Activated CD8-positive, alpha-beta memory T cell treated with anti-CD3 and anti-CD28 coated beads, Interleukin-2, amount 50 U/mL, for 4 hours (primary cell): ENCODE measurements around the gene PAF1.

ENCODE experiments used
- DNase-seq: peaks from one replicate; pipeline ENCODE4 v3.0.0-alpha.2; 2020

The PAF1 gene

DNA sequence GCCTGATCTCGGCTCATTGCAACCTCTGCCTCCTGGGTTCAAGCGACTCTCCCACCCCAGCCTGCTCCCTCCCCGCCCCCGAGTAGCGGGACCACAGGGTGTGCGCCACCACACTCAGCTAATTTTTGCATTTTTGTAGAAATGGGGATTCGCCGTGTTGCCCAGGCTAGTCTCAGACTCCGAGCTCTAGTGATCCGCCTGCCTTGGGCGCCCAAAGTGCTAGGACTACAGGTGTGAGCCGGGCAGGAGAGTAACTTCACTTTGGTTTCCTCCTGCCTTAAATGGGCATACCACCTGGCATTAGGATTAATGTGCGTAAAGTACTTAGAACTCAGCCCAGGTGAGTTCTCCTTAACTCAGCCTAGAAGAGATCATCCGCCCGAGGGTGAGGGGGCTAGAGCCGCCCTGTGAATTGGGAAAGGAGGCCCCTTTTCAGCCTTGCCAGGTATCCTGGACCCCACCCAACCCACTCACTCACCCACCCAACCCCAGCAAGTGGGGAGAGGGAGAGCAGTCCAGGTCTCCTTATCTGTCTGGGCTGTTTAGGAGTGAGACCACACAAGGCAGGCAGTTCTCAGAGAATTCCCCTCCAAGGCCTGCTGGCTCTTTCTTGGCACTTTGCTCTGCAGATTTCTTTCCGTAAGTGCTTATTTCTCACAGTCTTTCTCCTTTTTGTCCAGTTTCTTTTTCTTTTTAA, 14.5 kb upstream of the PAF1 start:
- DNase-seq, result no peak

DNA sequence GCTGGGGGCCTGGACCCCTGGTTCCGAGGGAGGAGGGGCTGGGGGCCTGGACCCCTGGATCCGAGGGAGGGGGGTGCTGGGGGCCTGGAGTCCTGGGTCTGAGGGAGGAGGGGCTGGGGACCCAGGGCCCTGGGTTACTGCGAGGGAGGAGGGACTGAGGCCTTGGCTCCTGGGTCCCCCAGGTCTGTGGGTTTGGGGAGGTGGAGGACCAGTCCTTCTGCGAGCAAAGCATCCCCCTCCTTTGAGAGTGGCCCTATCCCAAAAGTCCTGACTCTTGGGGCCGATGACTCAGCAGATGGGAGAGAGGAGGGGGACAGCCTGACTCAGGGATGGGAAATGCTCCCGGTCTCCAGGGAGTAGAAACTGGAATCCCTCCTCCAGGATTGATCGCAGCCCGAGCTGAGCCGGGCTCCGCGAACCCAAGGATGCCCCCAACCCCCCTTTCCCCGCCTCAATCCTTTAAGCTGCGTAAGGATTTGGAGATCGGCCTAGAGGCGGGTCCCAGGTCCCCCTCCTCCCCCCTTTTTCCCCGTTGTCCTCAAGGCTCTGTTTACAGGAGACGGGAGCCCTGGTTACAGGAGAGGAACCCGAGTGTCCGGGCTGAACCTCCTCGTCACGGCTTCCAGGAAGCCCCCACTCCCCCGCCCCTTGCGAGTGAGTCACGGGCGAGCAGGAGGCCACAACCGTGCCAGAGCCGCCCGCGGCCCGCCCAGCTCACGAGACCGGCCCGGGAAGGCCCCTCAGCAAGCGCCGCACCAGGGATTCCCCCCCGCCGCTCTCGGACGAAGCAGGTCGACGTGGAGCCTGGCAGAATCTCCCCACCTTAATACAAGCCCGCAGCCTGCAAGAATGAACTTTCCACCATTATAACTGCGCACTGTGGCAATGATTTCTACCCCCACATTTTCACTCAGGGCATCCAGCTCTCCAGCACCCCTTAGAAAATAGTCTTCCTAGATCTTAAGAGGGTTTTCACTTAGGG, 12.7 kb upstream of the PAF1 start:
- DNase-seq, result peak; percentile 97

DNA sequence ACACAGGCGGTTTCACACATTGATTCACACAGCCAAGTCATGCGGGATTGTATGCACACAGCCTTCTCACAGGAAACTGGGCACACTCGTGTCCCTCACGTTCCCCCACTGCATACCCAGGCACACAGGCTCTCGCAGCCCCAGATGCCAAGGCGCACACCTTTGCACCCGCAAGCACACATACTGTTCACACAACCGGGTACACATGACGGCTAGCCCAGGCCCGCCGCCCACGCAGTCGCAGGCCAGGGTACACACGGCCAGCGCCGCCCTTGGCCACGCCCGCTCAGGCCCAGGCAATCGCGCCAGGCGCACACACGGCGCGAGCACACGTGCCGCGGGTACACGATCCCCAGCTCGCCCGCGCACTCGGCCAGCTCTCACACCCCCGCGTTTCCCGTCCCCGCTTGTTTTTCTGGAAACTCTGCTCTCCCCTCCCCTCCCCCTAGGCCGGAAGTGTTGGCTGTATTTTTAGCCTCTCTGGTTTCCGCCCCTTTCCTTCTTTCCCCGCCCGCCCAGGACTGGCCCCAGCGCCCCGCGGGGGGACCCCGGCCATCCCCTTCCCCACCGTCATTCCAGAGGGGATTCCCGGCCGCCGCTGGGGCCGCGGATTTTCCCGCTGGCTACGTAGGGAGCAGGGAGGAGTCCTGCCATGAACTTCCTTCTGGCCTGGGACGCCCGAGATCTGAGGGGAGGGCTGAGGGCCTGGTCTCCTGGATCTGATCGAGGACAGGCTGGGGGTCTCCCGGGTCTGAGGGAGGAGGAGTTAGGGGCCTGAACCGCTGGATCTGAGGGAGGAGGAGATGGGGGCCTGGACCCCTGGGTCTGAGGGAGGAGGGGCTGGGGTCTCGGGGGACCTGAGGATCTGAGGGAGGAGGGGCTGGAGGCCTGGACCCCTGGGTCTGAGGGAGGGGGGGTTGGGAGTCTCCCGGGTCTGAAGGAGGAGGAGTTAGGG, 11.7 kb upstream of the PAF1 start:
- peak; percentile 81 for DNase-seq

DNA sequence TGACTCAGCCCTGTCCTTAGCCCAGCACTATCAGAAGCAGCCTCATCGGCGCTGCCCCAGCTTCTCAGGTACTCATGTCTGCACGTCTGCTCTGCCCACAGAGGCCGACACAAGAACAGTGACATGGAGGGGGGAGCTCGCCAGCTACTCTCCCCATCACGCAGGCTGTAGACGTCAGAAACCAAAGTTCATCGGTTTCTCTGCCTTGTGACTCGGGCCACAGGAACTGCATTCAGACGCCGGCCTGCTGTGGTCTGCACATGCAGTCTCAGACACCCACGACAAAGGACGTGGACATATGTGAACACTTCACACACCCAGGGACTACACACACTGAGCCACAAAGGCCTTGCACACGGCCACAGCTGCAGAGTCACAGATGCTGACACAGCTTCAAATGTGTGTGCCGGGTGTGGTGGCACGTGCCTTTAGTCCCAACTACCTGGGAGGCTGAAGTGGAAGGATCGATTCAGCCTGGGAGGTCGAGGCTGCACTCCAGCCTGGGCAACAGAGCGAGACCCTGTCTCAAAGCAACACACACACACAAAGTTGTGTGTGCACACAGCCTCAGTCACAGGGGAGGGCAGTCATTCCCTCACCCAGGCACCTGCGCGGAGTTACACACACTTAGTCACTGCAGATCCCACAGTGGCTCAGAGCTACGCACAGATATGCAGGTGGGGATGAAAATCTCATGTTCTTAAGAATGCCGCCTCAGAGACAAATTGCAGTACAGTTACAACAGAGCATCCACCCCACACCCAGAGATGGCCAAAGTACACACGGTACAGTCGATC, 10.8 kb upstream of the PAF1 start:
- DNase-seq, result peak; percentile 81

DNA sequence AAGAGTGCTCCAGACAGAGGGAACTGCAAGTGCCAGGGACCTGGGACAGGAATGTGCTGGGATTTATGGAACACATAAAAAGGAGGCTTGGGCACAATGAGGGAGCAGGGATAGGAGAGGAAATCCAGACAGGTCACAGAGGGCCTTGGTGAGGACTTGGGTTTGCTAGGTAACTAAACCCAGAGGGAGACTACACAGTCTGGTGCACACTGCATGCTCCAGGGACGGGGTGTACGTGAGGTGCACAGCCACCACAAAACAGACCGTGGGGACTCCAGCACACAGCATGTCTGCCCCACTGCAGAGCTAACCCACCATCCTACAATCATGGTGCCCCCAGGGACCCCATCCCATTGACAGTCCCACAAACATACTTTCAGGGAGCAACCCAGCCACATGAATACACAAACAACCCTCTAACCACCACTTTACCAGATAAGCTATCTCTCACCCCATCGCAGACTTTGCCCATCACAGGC, 10.2 kb upstream of the PAF1 start:
- DNase-seq, result peak; percentile 32

DNA sequence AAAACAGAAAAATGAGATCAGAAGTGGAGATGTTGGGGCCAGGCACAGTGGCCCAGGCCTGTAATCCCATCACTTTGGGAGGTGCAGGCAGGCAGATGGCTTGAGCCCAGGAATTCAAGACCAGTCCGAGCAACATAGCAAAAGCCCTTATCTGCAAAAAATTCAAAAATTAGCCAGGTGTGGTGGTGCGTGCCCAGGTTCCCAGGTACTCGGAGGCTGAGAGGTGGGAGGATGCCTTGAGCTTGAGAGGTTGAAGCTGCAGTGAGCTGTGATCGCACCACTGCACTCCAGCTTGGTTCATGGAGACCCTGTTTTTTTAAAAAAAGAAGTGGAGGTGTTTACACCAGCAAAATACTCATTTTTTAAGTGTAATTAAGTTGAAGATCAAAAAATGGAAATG, 9.2 kb upstream of the PAF1 start:
- DNase-seq, result no peak

DNA sequence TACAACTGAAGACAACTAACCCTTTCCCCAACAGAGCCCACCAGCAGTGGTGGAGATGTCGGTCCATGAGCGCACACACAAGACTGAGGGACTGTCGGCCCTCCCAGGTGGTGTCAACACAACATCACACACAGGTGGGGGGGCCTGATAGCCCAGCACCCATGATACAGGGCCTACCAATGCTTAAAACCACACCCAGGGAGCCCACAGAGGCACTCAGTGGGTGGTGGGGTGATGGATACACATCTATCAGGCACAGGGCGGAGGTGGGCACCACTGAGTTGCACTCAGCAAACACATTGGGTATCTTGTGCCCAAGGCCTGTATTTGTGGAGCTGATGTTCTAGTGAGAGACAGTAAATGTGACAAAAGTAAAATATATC, 8.8 kb upstream of the PAF1 start:
- no peak for DNase-seq

DNA sequence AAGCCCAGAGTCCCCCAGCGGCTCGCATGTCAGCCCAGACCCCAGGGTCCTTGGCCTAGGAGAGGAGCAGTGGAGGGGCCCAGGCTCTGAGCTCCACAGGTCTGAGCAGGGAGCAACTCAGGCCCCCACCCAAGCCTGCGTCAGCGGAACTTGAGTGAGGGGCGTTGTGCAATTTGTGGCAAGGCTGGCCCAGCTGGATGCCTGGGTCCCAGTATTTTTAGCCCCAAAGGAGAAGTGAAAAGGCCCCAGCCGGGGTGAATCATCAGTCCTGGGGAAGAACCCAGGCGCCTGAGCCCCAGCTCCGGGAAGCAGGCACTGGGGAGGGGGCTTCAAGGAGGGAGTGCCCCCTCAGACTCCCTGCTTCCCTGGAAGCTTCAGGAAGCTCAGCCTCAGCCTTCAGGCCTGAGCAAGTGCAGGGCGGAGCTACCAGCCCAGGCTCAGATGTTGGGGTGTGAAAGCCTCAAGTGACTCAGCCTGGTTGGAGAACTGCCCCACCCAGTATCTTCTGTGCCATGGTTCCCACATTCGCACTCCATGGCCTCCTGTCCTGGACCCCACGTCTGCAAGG, 7.5 kb upstream of the PAF1 start:
- DNase-seq, result peak; percentile 59

DNA sequence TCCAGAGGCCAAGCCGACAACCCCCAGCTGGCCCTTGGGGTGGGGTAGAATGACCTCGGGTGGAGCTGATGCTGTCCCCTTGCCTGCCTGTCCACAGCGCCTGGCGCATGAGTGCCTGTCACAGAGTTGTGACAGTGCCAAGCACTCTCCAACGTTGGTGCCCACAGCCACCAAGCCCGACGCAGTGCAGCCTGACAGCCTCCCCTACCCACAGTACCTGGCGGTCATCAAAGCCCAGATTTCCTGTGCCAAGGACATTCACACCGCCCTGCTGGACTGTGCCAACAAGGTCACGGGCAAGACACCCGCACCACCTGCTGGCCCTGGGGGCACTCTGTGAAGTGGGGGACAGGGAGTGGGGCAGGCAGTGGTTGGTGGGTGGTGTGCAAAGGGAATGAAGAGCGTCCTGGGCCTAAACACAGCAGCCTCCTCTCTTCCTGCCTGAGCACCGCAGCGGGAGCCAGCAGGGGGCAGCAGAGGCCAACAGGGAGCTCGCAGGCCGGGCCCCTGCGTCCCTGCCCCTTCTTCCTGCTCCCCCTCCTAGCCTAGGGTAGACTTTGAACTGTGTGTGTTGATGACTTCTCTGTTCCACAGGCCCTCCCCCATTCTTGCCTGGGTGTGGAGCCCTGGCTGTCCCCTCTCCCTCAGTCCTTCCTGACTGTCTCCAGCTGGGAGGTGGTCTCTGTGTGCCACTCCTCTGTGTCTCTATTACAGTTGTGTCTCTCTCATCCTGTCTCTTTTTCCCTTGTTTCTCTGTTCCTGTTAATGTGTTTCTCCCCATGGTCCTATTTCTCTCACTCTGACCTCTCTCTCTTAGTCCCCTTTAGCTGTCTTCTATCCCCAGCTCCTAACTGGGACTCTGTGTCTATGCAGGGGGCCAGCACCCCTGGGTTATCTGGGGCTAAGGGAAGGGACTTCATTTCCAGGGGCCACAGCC, 6.7 kb upstream of the PAF1 start:
- DNase-seq, result peak; percentile 97

DNA sequence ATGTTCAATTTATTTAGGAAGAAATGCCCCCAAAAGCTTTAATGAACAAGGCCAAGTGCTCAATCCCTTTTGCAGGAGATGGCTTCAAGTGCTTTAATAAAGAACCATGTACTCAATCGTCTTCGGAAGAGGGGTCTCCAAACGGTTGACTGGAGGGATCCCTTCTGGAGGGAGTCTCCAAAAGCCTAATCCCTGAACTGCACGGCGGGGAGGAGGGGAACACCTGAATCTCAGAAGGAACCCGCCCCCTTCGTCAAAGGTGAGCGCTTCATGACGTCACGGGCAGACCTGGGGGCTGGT, 505 bp downstream of the PAF1 start:
- DNase-seq, result peak; percentile 80

DNA sequence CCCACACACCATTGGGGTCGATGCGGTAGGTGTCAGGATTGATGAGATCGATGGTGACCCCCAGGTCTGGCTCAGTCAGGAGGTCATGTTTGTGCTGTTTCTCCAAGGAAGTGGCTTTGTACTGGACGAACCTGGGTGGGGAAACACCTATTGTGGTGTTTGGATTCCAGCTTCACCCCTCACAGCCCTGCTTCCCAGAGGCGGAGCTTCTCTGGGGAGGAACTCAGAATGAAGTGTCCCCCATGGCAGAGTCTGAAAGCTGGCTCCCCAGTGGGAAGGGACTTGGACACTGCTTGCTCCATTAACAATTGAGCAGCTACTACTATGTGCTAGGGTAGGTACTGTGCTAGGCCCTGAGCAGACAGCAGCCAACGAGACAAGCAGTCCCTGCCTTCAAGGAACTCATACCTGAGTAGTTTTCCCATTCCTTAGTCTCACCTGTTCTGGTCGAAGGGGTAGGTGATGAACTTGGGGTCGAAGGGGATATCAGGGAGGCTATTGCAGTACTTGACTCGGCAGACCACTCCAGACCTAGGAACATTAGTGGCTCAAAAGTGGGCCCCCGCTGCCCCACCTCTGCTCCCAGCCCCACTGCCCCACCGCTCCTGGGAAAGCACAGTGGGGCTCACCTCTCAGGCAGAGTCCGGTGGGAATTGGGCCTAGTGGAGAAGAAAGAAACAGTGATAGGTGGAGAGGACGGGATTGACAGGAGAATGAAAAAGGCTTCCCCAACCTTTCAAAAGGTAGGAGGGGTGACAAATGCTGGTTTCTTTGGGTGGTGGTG, 1.1 kb downstream of the PAF1 start:
- DNase-seq, result no peak

DNA sequence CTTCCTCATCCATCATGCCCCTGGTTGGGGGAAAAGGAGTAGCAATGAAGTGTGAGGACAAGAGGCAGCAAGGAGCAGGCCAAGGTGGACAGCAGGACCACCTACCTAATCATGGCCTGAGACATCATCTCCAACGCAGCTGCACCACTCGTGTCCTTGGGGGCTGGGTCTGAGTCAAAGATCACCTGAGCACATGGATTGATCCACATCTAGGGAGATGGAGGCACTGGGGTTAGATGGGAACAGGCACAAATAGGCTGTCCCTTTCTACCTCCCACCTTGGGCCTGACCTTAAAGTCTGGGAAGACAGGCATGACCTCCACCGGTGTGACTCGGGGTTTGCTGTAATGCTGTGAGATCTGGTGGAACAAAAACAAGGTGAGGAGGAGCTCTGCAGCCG, 2.2 kb downstream of the PAF1 start:
- no peak for DNase-seq

DNA sequence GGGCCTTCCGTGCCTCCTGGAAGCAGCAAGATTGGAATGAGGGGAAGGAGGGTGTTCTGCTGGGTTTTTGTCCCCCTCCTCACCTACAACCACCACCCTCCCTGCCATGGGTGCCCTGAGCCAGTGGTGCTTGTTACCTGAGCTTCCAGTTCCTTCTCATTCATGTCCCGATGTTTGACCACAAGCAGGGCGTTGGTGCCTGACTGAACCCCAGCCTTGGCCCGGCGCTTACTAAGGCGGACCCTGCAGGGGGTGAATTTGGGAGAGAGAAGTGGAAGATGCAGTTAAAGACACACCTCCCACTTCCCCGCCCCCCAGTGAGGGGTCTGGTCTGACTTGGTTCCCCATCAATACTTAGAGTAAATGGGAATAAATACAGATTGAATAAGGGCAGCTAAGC, 4.3 kb downstream of the PAF1 start:
- no peak for DNase-seq

DNA sequence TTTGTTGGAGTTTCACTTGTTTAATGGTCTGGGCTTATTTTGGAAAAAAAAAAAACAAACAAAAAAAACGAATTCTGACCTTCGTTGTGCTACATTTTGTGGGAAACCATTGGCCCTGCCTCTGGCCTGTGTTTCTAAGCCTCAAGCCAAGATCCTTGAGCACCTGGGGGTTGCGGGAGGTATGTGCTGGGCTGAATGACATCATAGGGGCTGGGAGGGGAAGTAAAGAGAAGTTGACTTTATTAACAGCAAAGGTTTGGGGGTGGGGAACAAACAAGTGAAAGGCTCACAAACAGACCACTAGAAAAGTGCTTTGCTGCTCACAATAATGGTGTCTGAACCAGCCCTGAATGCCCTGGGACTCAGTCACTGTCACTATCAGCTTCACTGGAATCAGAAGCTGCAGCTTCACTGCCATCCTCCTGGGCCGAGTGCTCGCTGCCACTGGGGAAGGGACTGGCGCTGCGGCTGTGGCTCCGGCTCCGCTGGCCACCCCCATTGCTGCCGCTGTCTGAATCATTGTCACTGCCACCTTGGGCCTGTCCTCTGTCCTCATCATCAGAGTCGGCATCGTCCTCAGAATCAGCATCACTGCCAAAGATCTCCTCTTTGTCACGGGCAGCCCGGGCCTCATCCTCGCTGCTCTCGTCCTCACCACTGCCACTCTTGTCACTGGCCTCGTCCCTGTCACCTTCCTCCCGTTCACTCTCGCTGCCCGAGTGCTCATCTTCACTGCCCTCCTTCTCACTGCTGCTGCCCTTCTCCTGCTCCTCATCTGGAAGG, 5.1 kb downstream of the PAF1 start:
- no peak for DNase-seq

DNA sequence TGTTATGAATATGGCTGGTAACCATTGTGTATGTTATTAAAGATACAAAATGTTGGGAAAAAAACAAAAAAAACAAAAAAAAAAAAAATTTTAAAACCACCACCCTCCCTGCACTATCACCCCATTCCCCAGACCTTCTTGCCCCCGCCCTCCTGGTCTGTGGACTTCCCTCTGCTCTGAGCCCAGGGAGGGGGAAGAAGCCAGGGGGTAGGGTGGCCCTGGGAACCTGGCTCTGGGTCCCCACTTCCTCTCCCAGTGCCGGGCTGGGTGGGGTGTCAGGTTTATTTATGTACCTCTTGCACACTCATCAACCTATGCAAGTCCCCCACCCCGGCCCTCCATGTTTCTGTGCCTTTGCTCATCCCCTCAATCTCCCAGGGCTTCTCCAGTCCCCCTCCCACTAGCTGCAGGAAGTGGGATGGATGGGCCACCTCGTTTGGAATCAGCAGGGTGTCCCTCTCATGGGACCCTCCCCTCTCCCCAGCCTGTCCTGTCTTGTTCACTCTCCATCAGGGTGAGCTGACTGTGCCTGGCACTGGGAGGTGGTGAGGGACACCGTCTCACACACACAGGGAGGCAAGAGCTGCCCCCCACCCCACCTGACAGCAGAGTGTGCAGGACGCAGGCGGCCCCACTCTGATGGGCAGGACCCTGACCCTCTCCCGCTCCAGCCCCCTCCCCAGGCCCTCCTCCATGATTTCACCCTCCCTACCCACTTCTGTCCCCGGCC, 5.9 kb downstream of the PAF1 start:
- DNase-seq, result no peak

DNA sequence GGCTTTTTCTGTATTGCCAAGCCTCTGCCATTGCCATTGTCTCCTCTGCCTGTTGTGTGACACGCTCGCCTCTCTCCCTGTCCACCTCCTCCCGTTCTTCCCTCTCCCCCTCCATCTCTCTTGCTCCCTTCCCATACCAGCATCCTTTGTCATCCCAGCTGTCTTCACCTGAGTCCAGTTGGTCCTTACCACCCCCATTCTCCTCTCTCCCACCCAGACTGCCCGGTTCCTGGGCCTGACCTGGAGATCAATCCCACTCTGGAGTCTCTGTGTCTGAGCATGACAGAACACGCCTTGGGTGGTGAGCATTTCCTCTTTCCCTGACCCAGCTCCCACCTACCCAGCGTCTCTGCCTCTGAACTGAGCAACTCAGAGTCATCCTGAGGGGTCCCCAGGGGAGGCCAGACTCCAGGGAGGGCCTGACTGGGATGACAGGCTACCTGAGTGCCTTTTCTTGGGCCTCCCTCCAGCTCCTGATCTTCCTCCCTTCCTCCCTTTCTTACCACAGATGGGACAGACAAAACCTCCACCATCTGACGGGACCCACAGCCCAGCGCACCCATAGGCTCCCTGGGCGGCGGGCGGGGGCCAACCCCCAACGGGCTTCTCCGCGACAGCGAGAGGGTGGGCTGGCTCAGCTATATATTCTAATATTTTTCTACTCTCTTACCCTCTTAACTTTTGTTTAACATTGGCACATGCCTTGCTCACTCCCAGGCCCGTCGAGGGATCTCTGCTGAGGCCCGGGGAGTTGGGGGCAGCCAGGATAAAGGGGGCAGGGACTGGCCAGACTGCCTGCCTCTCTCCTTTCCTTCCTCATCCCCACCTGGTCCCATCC, 7.7 kb downstream of the PAF1 start:
- no peak for DNase-seq

DNA sequence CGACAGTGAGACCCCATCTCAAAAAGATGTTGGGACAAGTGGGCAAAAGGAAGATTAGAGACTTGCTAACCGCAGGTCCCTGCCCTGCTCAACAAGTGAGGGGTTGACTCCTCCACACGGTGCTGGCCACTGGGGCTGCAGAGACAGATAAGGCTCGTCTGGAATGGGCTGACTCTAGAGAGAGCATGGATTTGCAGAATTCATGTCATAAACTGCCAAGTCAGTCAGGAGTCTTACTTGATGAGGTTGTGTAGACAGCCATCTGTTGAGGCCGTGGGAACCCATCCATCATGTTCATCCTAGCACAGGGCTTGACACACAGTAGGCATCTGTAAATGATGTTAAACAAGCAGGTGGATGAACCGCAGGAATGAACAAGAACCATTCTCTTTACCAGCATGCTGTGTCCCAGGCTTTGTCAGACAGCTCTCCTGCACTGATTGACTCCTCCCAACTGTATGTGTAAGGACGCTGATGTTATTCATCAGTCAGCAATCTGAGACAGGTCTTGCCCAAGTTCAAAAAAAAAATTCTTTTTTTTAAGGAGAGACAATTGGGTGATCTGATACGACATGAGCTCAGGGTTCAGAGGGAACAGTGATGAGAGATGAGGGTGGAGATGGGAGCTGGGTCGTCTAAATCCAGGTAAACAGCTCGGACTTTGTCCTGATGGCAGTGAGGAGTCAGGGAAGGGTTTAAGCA, 8.8 kb downstream of the PAF1 start:
- no peak for DNase-seq
